KMS-11 (cell line): ENCODE results near the gene LTA.
A peak's percentile ranks its signal among the peaks of the same experiment; 100 is the strongest.

ENCODE experiments used
- H2AFZ ChIP-seq: fragments of 200-600 bp; sonication (generic); 2 replicates; pipeline ENCODE4 v1.6.1; 2016; ENCODE audit warnings: antibody characterized with exemption, mixed run types, low read depth
- H3K27ac ChIP-seq: fragments of 200-600 bp; sonication (generic); 2 replicates; pipeline ENCODE4 v1.6.1; 2016; ENCODE audit warnings: mild to moderate bottlenecking, mixed run types
- H3K27me3 ChIP-seq: fragments of 200-600 bp; sonication (generic); 2 replicates; pipeline ENCODE4 v1.6.1; 2017; ENCODE audit warnings: mild to moderate bottlenecking, low read depth, mixed run types, moderate library complexity; ENCODE audit not compliant: insufficient read depth
- H3K36me3 ChIP-seq: fragments of 200-600 bp; sonication (generic); 2 replicates; pipeline ENCODE4 v1.6.1; 2017; ENCODE audit warnings: mild to moderate bottlenecking, mixed run types; ENCODE audit not compliant: insufficient read depth
- H3K4me1 ChIP-seq: fragments of 200-600 bp; sonication (generic); 2 replicates; pipeline ENCODE4 v1.6.1; 2016; ENCODE audit warnings: mild to moderate bottlenecking, low read depth, mixed run types; ENCODE audit not compliant: poor library complexity, severe bottlenecking
- H3K4me2 ChIP-seq: fragments of 200-600 bp; sonication (generic); 2 replicates; pipeline ENCODE4 v1.7.0; 2016; ENCODE audit warnings: mild to moderate bottlenecking, mixed run types
- H3K4me3 ChIP-seq: fragments of 200-600 bp; sonication (generic); IDR thresholded peaks from 2 replicates; pipeline ENCODE4 v1.6.1; 2017; ENCODE audit warnings: low read depth, low read length, mixed read lengths; ENCODE audit not compliant: insufficient read depth
- H3K79me2 ChIP-seq: fragments of 200-600 bp; sonication (generic); 2 replicates; pipeline ENCODE4 v1.6.1; 2016; ENCODE audit warnings: low read depth, mixed run types; ENCODE audit not compliant: insufficient read depth
- H3K9ac ChIP-seq: fragments of 200-600 bp; sonication (generic); 2 replicates; pipeline ENCODE4 v1.6.1; 2016; ENCODE audit warnings: mild to moderate bottlenecking, mixed run types
- H4K20me1 ChIP-seq: fragments of 200-600 bp; sonication (generic); 2 replicates; pipeline ENCODE4 v1.6.1; 2016; ENCODE audit warnings: mild to moderate bottlenecking, mixed run types; ENCODE audit not compliant: insufficient read depth
- TF ChIP-seq, protein P1 (sequence below): fragments of 200-600 bp; sonication (generic); conservative IDR thresholded peaks from 2 replicates; pipeline ENCODE4 v1.6.1; 2017; ENCODE audit warnings: low read depth, mild to moderate bottlenecking, antibody characterized with exemption, low read length, moderate library complexity, mixed read lengths

Gene LTA

DNA sequence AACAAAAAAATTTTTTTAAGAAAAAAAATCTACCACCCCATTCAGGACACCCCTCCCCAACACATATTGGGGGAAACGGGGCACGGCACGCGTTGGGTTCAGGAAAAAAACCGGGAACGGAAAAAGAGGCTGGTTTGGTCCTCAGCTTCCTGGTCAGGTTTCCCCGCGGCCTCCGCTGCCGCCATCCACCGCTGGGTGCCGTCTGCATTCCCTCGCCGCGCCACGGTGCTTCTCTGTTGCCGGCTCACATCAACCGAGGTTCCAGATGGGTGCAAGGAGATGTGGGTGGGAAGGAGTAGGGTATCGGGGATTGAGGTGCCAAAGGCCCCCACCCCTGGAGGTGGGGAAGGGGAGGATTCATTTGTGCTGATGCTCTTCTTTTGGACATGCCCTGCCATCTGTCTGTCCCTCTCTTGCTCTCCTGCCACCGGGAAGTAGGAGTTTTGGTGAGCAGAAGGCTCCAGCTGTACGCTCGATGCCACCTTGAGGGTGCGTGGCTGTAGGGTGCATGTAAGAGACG lies 37.5 kb upstream of the LTA start:
- Histone ChIP-seq H3K27ac (no peak overlapping the region), H3K4me3 (no peak overlapping the region), H4K20me1 (peaks cover 27% of the 10 kb centered on the region), H3K27me3 (no peaks in the 10 kb centered on the region), H3K4me1 (peaks cover 23% of the 10 kb centered on the region), H3K9ac (no peak overlapping the region), H3K36me3 (peaks cover 21% of the 10 kb centered on the region; the same call in 1 of the 2 replicates), H3K79me2 (peaks cover 39% of the 10 kb centered on the region), H3K4me2 (no peak overlapping the region), H2AFZ (no peak overlapping the region)
- TF ChIP-seq, protein P1, sequence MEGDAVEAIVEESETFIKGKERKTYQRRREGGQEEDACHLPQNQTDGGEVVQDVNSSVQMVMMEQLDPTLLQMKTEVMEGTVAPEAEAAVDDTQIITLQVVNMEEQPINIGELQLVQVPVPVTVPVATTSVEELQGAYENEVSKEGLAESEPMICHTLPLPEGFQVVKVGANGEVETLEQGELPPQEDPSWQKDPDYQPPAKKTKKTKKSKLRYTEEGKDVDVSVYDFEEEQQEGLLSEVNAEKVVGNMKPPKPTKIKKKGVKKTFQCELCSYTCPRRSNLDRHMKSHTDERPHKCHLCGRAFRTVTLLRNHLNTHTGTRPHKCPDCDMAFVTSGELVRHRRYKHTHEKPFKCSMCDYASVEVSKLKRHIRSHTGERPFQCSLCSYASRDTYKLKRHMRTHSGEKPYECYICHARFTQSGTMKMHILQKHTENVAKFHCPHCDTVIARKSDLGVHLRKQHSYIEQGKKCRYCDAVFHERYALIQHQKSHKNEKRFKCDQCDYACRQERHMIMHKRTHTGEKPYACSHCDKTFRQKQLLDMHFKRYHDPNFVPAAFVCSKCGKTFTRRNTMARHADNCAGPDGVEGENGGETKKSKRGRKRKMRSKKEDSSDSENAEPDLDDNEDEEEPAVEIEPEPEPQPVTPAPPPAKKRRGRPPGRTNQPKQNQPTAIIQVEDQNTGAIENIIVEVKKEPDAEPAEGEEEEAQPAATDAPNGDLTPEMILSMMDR = no peak

DNA sequence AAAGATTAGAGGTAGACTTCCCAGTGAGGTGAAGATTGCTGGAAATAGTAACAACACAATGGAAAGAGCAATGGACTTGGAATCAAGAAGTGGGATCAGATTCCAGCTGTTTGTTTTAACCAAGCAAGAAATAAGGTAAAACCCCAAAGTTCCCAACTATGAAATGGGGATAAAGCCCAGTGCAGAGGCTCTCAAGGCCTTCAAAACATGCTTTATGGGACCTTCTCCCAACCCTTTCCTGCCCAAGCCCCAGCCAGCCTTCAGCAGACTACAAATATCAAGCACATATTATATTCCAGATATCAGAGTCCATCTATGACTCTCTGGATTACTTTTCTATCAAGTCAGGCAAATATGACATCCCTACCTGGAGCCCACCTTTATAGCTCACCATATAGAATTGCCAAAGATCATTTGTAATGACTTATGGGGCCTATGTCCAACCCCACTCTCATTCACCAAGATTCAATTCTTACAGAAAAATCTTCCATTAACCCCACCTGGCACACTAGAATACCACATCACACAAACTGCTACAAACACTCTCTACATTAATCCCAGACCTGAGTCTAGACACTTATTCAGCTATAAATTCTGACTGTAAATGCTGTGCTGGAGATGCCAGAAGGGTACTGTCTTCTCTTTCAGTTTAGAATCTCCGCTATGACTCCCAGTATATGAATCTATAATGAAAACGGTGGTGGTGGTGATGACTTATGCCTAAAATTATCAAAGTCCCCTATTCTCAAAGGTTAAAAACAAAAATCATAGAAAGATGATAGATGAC lies 36.4 kb upstream of the LTA start:
- H3K27me3 ChIP-seq = no peaks in the 10 kb centered on the region
- TF ChIP-seq, protein P1 = no peak
- peaks cover 33% of the 10 kb centered on the region for H4K20me1 ChIP-seq
- H3K36me3 ChIP-seq = peaks cover 24% of the 10 kb centered on the region; the same call in 1 of the 2 replicates
- no peak overlapping the region for H3K4me3 ChIP-seq
- H3K27ac ChIP-seq = no peak overlapping the region
- peaks cover 34% of the 10 kb centered on the region for H3K4me1 ChIP-seq
- no peak overlapping the region for H3K4me2 ChIP-seq
- H3K9ac ChIP-seq = no peak overlapping the region
- H3K79me2 ChIP-seq = peaks cover 50% of the 10 kb centered on the region
- H2AFZ ChIP-seq = no peak overlapping the region

DNA sequence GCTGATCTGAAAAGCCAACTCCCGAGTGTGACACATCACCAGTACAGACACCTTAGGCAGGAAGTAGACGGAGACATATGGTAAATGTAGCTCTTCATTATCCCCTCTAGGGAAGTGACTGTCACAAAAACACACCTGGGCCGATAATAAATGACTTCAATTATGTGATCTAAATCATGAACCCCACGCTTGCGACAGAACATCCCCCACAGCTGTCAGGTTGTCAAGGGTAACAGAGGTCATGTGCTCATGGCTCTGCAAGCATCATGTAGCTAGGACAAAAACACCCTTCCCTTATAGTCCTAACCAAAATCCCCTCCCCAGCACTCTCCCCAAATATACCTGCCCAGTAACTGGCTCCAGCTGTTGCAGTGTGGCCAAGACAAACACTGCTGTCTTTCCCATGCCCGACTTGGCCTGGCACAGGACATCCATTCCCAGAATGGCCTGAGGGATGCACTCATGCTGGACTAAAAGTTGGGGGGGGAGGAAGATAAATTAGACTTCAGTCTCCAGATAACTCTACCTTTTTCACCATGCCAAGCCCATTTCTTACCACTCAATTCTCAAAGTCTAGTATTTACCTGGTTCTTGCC lies 33.2 kb upstream of the LTA start:
- peak overlapping the region; percentile 99; the same call in 1 of the 2 replicates for H3K4me2 ChIP-seq
- H3K4me1 ChIP-seq = peaks cover 35% of the 10 kb centered on the region
- no peak overlapping the region for H2AFZ ChIP-seq
- no peak overlapping the region for H3K4me3 ChIP-seq
- H3K27ac ChIP-seq = no peak overlapping the region
- no peaks in the 10 kb centered on the region for H3K27me3 ChIP-seq
- H4K20me1 ChIP-seq = peaks cover 33% of the 10 kb centered on the region
- peaks cover 24% of the 10 kb centered on the region; the same call in 1 of the 2 replicates for H3K36me3 ChIP-seq
- no peak overlapping the region for H3K9ac ChIP-seq
- H3K79me2 ChIP-seq = peaks cover 70% of the 10 kb centered on the region
- TF ChIP-seq, protein P1 = no peak

DNA sequence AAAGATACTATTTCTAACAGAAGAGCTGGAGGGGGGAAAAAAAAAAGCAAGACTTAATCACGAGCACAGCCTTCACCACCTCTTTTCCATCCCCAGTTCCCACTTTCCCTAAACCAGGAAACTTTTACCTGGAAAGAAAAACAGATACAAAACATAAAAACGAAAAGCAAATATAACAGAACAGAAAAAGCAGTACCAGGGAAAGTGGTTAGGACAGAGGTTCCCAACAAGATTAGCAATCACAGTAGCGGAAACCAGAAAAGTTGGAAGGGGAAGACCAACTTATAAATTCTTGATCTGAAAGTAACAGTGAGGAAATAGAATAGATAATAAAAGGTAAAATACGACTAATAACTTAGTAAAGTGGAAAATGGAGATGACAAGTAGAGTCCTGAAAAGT lies 31.4 kb upstream of the LTA start:
- TF ChIP-seq, protein P1 = no peak
- Histone ChIP-seq H3K79me2 (peaks cover 70% of the 10 kb centered on the region), H3K4me1 (peaks cover 35% of the 10 kb centered on the region), H2AFZ (no peak overlapping the region), H3K36me3 (peaks cover 24% of the 10 kb centered on the region; the same call in 1 of the 2 replicates), H4K20me1 (peaks cover 32% of the 10 kb centered on the region), H3K27me3 (no peaks in the 10 kb centered on the region), H3K4me2 (peak overlapping the region; percentile 99), H3K27ac (no peak overlapping the region; the same call in 1 of the 2 replicates), H3K9ac (peak overlapping the region; percentile 95; the same call in 1 of the 2 replicates), H3K4me3 (no peak overlapping the region)
